Tibial nerve (tissue), 4 donors: Measurements from ENCODE around the gene ERCC8. TPM values are rescaled to one million over a fixed set of nuclear protein-coding genes. Genes with fewer than 3 reads are reported as not detected.

ENCODE experiments used
- DNase-seq, 2 donors: peaks; one replicate each; pipeline ENCODE4 v3.0.0-alpha.2; 2019; ENCODE audit warnings: low spot score in 2 of 2
- H3K27ac ChIP-seq, 4 donors: fragments of 200-600 bp; sonication (generic) in 3 of 4; one replicate each; pipeline ENCODE4 v1.5.1; 2017 to 2019; ENCODE audit warnings: mild to moderate bottlenecking in 1 of 4
- H3K27me3 ChIP-seq, 2 donors: fragments of 200-600 bp; sonication (generic) in 1 of 2; one replicate each; pipeline versions ENCODE4 v1.5.1 to v1.6.0; 2017 to 2019
- H3K36me3 ChIP-seq, 3 donors: fragments of 200-600 bp; sonication (generic); one replicate each; pipeline ENCODE4 v1.5.1; 2018 to 2019
- H3K4me1 ChIP-seq, 4 donors: fragments of 200-600 bp; sonication (generic) in 3 of 4; one replicate each; pipeline ENCODE4 v1.5.1; 2017 to 2019
- H3K4me3 ChIP-seq, 4 donors: fragments of 200-600 bp; sonication (generic) in 3 of 4; one replicate each; pipeline ENCODE4 v1.5.1; 2017 to 2019; ENCODE audit warnings: mild to moderate bottlenecking in 1 of 4, moderate library complexity in 1 of 4
- H3K9me3 ChIP-seq, 4 donors: fragments of 200-600 bp; sonication (generic) in 3 of 4; one replicate each; pipeline ENCODE4 v1.5.1; 2017 to 2019
- CTCF ChIP-seq, 5 experiments: fragments of 200-600 bp in 3 of 5; fragments of 450-650 bp in 2 of 5; sonication (generic) in 3 of 5; IDR thresholded peaks; one replicate each; pipeline ENCODE4 v1.5.1; 2016 to 2019; ENCODE audit warnings: antibody characterized with exemption in 5 of 5, mild to moderate bottlenecking in 3 of 5, moderate library complexity in 2 of 5
- EP300 ChIP-seq, 2 donors: sonication (generic); formaldehyde crosslinking; IDR thresholded peaks; one replicate each; pipeline ENCODE4 v1.6.1; 2017; ENCODE audit warnings: antibody characterized with exemption in 2 of 2, mild to moderate bottlenecking in 1 of 2
- POLR2A ChIP-seq, 2 donors: fragments of 450-650 bp; IDR thresholded peaks; one replicate each; pipeline ENCODE4 v1.6.1; 2017; ENCODE audit warnings: antibody characterized with exemption in 2 of 2, mild to moderate bottlenecking in 2 of 2, moderate library complexity in 2 of 2
- WGBS, 2 donors: methylation state at CpG; one replicate each; pipeline ENCODE4 v1.1.5; 2018; 5-methylcytosine and 5-hydroxymethylcytosine counted together
- total RNA-seq, 4 donors: library from RNA; depleted of rRNA; stranded (reverse); fragments of >200 nt; gene quantifications; one replicate each; pipeline ENCODE4 v1.1.0, GENCODE V29; 2016

The ERCC8 gene
- total RNA-seq, 4 donors from 2014 or later, result 10.5 to 17.5 (median 15.8) TPM

GRCh38 chr5:60842871-60843385, 101.9 kb downstream of the ERCC8 start:
- peaks cover 0 to 21% (median 4%) of the 10 kb centered on the region in 4 donors for H3K4me1 ChIP-seq
- H3K36me3 ChIP-seq, result no peaks in the 10 kb centered on the region
- H3K9me3 ChIP-seq, result no peaks in the 10 kb centered on the region
- H3K4me3 ChIP-seq, result peak overlapping the region; percentile 52 to 68 (median 59)
- WGBS, 2 donors, result 6 to 7% methylated on average over 26 of the region's 26 CpGs
- no peak for TF ChIP-seq EP300 (IDR thresholded peaks at IDR 0.05)
- no peak for DNase-seq
- H3K27me3 ChIP-seq, result peaks cover 0 to 39% of the 10 kb centered on the region in 2 donors
- H3K27ac ChIP-seq, result peak overlapping the region in 3 of 4 donors; percentile 44 to 86 (median 78)

- Histone ChIP-seq H3K36me3 (no peaks in the 10 kb centered on the region), H3K27ac (no peak overlapping the region), H3K27me3 (peaks cover 0 to 39% of the 10 kb centered on the region in 2 donors), H3K4me1 (peaks cover 0 to 21% (median 4%) of the 10 kb centered on the region in 4 donors), H3K9me3 (no peaks in the 10 kb centered on the region), H3K4me3 (no peak overlapping the region)
- TF ChIP-seq CTCF (IDR thresholded peaks at IDR 0.05) (no peak), POLR2A (IDR thresholded peaks at IDR 0.05) (no peak), EP300 (IDR thresholded peaks at IDR 0.05) (no peak)
- DNase-seq, result no peak
- 53 to 70% methylated on average over 2 of the region's 2 CpGs for WGBS, 2 donors
Observed at GRCh38 chr5:60841361-60841760, 103.5 kb downstream of the ERCC8 start.

GRCh38 chr5:60836131-60836530, 108.7 kb downstream of the ERCC8 start:
- TF ChIP-seq EP300 (IDR thresholded peaks at IDR 0.05), result no peak
- TF ChIP-seq POLR2A (IDR thresholded peaks at IDR 0.05), result no peak
- no peak for TF ChIP-seq CTCF (IDR thresholded peaks at IDR 0.05)
- DNase-seq, result no peak
- Histone ChIP-seq H3K9me3 (no peaks in the 10 kb centered on the region), H3K4me3 (no peak overlapping the region), H3K27ac (no peak overlapping the region), H3K4me1 (no peaks in the 10 kb centered on the region), H3K27me3 (peaks cover 0 to 1% of the 10 kb centered on the region in 2 donors), H3K36me3 (no peaks in the 10 kb centered on the region)
- 47 to 49% methylated on average over 3 of the region's 3 CpGs for WGBS, 2 donors

- Histone ChIP-seq H3K27me3 (no peaks in the 10 kb centered on the region), H3K4me3 (no peak overlapping the region), H3K36me3 (no peaks in the 10 kb centered on the region), H3K4me1 (no peaks in the 10 kb centered on the region), H3K9me3 (no peaks in the 10 kb centered on the region), H3K27ac (no peak overlapping the region)
- no peak for DNase-seq
- TF ChIP-seq EP300 (IDR thresholded peaks at IDR 0.05) (no peak), CTCF (IDR thresholded peaks at IDR 0.05) (no peak), POLR2A (IDR thresholded peaks at IDR 0.05) (no peak)
- 57 to 59% methylated on average over 5 of the region's 5 CpGs for WGBS, 2 donors
Observed at GRCh38 chr5:60835554-60835953, 109.3 kb downstream of the ERCC8 start.

- H3K4me3 ChIP-seq, result no peak overlapping the region
- TF ChIP-seq EP300 (IDR thresholded peaks at IDR 0.05) (no peak), CTCF (IDR thresholded peaks at IDR 0.05) (no peak), POLR2A (IDR thresholded peaks at IDR 0.05) (no peak)
Observed at GRCh38 chr5:60833520-60833919, 111.3 kb downstream of the ERCC8 start.

More at GRCh38 chr5:60833520-60833919, 111.3 kb downstream of the ERCC8 start:
- Histone ChIP-seq H3K36me3 (no peaks in the 10 kb centered on the region), H3K27me3 (no peaks in the 10 kb centered on the region), H3K4me1 (no peaks in the 10 kb centered on the region), H3K27ac (no peak overlapping the region), H3K9me3 (no peaks in the 10 kb centered on the region)
- no peak for DNase-seq
